Astrocyte (in vitro differentiated cells and primary cell): ENCODE results near the gene EDARADD. TPM values are rescaled to one million over a fixed set of nuclear protein-coding genes. Genes with fewer than 3 reads are reported as not detected.
"Not testable (repeated sequence)": the region's sequence is repeated elsewhere in the genome, so short reads cannot be mapped to it uniquely, and the experiment has no call there.

Experiments used
- DNase-seq: peaks from one replicate; pipeline ENCODE4 v3.0.0-alpha.2; 2010; ENCODE audit warnings: low read depth
- FAIRE-seq: peaks from 2 replicates; lab custom pipeline; 2011; peaks lifted over from hg19 to GRCh38; lab: Jason Lieb, UNC
- H2AFZ ChIP-seq: 2 replicates; pipeline ENCODE4 v1.6.0; 2012; ENCODE audit warnings: low read depth, low read length, inconsistent platforms
- H3K27ac ChIP-seq: 2 replicates; pipeline ENCODE4 v1.5.1; 2011; ENCODE audit warnings: low read depth, low read length, inconsistent platforms
- H3K27me3 ChIP-seq: 2 replicates; pipeline ENCODE4 v1.6.0; 2011; ENCODE audit warnings: low read length, inconsistent platforms; ENCODE audit not compliant: insufficient read depth
- H3K36me3 ChIP-seq: 2 replicates; pipeline ENCODE4 v1.5.1; 2011; ENCODE audit warnings: low read length, inconsistent platforms; ENCODE audit not compliant: insufficient read depth
- H3K4me1 ChIP-seq: 2 replicates; pipeline ENCODE4 v1.5.1; 2011; ENCODE audit warnings: low read length, inconsistent platforms; ENCODE audit not compliant: insufficient read depth
- H3K4me2 ChIP-seq: 2 replicates; pipeline ENCODE4 v1.6.0; 2012; ENCODE audit warnings: low read length, inconsistent platforms
- H3K4me3 ChIP-seq: 2 replicates; pipeline ENCODE4 v1.5.1; 2011; ENCODE audit warnings: low read depth, mild to moderate bottlenecking, low read length, inconsistent platforms; ENCODE audit not compliant: insufficient read depth
- H3K79me2 ChIP-seq: 2 replicates; pipeline ENCODE4 v1.6.0; 2012; ENCODE audit warnings: mild to moderate bottlenecking, low read length, inconsistent platforms; ENCODE audit not compliant: insufficient read depth
- H3K9ac ChIP-seq: 2 replicates; pipeline ENCODE4 v1.6.0; 2012; ENCODE audit warnings: mild to moderate bottlenecking, low read length, inconsistent platforms
- H3K9me3 ChIP-seq: 2 replicates; pipeline ENCODE4 v1.5.1; 2012; ENCODE audit warnings: low read depth, mild to moderate bottlenecking, low read length, inconsistent platforms; ENCODE audit not compliant: insufficient read depth
- H4K20me1 ChIP-seq: 2 replicates; pipeline ENCODE4 v1.6.0; 2012; ENCODE audit warnings: low read length, inconsistent platforms; ENCODE audit not compliant: insufficient read depth
- H3K27ac Mint-ChIP-seq: one replicate; pipeline ENCODE4 v1.8.0; 2021; ENCODE audit warnings: mild to moderate bottlenecking, mixed read lengths; ENCODE audit not compliant: unreplicated experiment
- H3K27me3 Mint-ChIP-seq: one replicate; pipeline ENCODE4 v1.8.0; 2021; ENCODE audit warnings: low read depth, mixed read lengths; ENCODE audit not compliant: unreplicated experiment
- H3K36me3 Mint-ChIP-seq: one replicate; pipeline ENCODE4 v1.8.0; 2021; ENCODE audit warnings: low read depth, mixed read lengths; ENCODE audit not compliant: unreplicated experiment
- H3K4me1 Mint-ChIP-seq: one replicate; pipeline ENCODE4 v1.8.0; 2021; ENCODE audit warnings: low read depth, mixed read lengths; ENCODE audit not compliant: unreplicated experiment
- H3K4me3 Mint-ChIP-seq: one replicate; pipeline ENCODE4 v1.8.0; 2021; ENCODE audit warnings: mild to moderate bottlenecking, moderate library complexity, mixed read lengths; ENCODE audit not compliant: unreplicated experiment
- H3K9me3 Mint-ChIP-seq: one replicate; pipeline ENCODE4 v1.8.0; 2021; ENCODE audit warnings: mild to moderate bottlenecking, mixed read lengths; ENCODE audit not compliant: unreplicated experiment
- EZH2 ChIP-seq: IDR thresholded peaks from 2 replicates; pipeline ENCODE4 v1.6.1; 2012; ENCODE audit warnings: mild to moderate bottlenecking, low read length, inconsistent platforms; ENCODE audit not compliant: insufficient read depth
- total RNA-seq: library from RNA; stranded (reverse); gene quantifications from 2 replicates; pipeline ENCODE4 v1.2.1, GENCODE V29; 2021
- TF ChIP-seq, protein P1 (sequence below): IDR thresholded peaks from 2 replicates; pipeline ENCODE4 v1.5.1; 2011; ENCODE audit warnings: low read depth, mild to moderate bottlenecking, inconsistent platforms, low read length, moderate library complexity; ENCODE audit not compliant: insufficient read depth

EDARADD gene
- total RNA-seq, 1 donor from 2014 or later: 0.98 TPM

DNA sequence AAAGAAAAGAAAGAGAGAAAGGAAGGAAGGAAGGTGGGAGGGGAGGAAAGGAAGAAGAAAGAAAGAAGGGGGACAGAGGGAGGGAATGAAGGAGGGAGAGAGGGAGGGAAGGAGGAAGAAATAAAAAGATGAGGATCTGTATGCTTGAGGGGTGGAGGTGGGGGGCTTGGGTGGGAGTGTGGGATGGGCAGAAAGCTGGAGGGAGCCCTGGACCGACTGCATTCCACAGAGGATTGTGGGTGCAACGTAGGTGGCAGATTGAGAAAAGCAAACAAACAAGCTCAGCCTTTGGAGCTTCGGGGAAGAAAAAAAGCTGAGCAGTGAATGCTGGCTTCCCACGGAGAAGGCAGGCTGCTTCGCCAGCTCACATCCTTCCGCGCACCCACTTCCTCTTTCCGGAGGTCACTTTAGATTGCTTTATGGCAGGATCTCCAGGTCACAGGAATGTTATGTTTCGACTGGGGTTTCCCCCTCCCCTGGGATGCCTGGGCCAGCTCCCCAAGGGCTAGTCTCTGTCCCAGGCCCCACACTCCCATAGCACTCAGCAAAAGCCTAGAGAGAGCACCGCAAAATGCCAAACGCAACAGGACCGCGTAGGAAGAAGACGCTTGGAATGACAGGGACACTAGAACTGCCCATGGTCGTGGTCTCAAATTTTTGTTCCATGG, 109.0 kb downstream of the EDARADD start:
- H3K9me3 Mint-ChIP-seq: no peaks in the 10 kb centered on the region
- Histone ChIP-seq H2AFZ (peak overlapping the region; percentile 82), H3K4me1 (peaks cover 13% of the 10 kb centered on the region), H4K20me1 (no peaks in the 10 kb centered on the region), H3K9ac (peak overlapping the region; percentile 52), H3K79me2 (no peaks in the 10 kb centered on the region), H3K4me2 (peak overlapping the region; percentile 83), H3K9me3 (no peaks in the 10 kb centered on the region), H3K27me3 (no peaks in the 10 kb centered on the region), H3K27ac (peak overlapping the region; percentile 39), H3K36me3 (no peaks in the 10 kb centered on the region), H3K4me3 (peak overlapping the region; percentile 41)
- H3K4me1 Mint-ChIP-seq: peaks cover 19% of the 10 kb centered on the region
- FAIRE-seq (no peak), DNase-seq (peak; percentile 75)
- no peaks in the 10 kb centered on the region for H3K36me3 Mint-ChIP-seq
- peak overlapping the region; percentile 93 for H3K27ac Mint-ChIP-seq
- H3K4me3 Mint-ChIP-seq: peak overlapping the region; percentile 8
- no peak for TF ChIP-seq EZH2
- TF ChIP-seq, protein P1, sequence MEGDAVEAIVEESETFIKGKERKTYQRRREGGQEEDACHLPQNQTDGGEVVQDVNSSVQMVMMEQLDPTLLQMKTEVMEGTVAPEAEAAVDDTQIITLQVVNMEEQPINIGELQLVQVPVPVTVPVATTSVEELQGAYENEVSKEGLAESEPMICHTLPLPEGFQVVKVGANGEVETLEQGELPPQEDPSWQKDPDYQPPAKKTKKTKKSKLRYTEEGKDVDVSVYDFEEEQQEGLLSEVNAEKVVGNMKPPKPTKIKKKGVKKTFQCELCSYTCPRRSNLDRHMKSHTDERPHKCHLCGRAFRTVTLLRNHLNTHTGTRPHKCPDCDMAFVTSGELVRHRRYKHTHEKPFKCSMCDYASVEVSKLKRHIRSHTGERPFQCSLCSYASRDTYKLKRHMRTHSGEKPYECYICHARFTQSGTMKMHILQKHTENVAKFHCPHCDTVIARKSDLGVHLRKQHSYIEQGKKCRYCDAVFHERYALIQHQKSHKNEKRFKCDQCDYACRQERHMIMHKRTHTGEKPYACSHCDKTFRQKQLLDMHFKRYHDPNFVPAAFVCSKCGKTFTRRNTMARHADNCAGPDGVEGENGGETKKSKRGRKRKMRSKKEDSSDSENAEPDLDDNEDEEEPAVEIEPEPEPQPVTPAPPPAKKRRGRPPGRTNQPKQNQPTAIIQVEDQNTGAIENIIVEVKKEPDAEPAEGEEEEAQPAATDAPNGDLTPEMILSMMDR: no peak
- H3K27me3 Mint-ChIP-seq: no peaks in the 10 kb centered on the region

DNA sequence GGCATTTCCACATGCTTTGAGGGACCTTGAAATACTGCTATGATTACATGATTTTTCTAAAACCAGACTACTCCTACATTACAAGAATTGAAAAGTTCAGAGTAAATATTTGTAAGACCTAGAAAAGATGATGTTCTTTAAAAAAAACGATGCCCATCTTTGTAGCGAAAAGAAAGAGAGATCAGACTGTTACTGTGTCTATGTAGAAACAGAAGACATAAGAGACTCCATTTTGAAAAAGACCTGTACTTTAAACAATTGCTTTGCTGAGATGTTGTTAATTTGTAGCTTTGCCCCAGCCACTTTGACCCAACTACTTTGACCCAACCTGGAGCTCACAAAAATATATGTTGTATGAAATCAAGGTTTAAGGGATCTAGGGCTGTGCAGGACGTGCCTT, 110.3 kb downstream of the EDARADD start:
- H3K4me1 Mint-ChIP-seq: peaks cover 19% of the 10 kb centered on the region
- not testable (repeated sequence) for FAIRE-seq, H2AFZ ChIP-seq, H3K27ac Mint-ChIP-seq, H3K4me3 Mint-ChIP-seq, H3K27ac ChIP-seq, H3K4me3 ChIP-seq, H3K36me3 Mint-ChIP-seq, H3K9ac ChIP-seq, H3K27me3 ChIP-seq, DNase-seq, H4K20me1 ChIP-seq, H3K27me3 Mint-ChIP-seq, H3K79me2 ChIP-seq, H3K9me3 Mint-ChIP-seq, H3K36me3 ChIP-seq, H3K9me3 ChIP-seq, H3K4me2 ChIP-seq
- peaks cover 13% of the 10 kb centered on the region for H3K4me1 ChIP-seq

DNA sequence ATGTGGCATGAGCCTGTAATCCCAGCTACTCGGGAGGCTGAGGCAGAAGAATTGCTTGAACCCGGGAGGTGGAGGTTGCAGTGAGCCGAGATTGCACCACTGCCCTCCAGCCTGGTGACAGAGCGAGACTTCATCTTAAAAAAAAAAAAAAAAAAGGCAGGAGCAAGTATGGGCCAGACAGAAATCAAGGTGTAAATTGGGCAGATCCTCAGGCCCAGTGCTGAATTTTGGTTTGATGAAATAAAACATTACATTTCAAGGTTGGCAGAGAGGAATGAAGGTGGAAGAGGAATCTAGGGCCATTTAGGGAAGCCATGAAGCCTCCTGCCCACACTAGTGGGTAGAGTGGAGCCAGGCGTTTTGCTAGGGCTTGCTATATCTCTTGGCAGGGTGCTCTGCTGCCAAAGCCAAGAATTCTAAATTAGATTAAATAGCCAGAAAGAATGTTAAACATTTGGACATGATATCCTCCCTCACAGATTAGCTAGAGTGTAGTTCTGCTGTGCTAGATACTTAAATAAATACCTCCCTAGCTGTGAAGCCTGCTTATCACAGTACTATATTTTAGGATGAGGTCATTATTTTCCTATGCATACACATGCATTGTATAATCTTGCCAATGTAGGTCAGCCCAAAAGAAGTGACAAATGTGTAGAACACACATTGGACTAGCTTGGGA, 113.1 kb downstream of the EDARADD start:
- Histone ChIP-seq H3K36me3 (no peaks in the 10 kb centered on the region), H3K79me2 (no peaks in the 10 kb centered on the region), H3K27me3 (peaks cover 3% of the 10 kb centered on the region), H3K9ac (no peak overlapping the region), H2AFZ (no peak overlapping the region), H3K9me3 (no peaks in the 10 kb centered on the region), H3K4me2 (no peak overlapping the region), H3K4me3 (no peak overlapping the region), H4K20me1 (no peaks in the 10 kb centered on the region), H3K4me1 (peaks cover 13% of the 10 kb centered on the region), H3K27ac (no peak overlapping the region)
- H3K36me3 Mint-ChIP-seq: no peaks in the 10 kb centered on the region
- TF ChIP-seq, protein P1: no peak
- TF ChIP-seq EZH2: no peak
- H3K4me3 Mint-ChIP-seq: no peak overlapping the region
- H3K4me1 Mint-ChIP-seq: peaks cover 19% of the 10 kb centered on the region
- FAIRE-seq: no peak
- peak; percentile 71 for DNase-seq
- no peaks in the 10 kb centered on the region for H3K27me3 Mint-ChIP-seq
- no peaks in the 10 kb centered on the region for H3K9me3 Mint-ChIP-seq
- no peak overlapping the region for H3K27ac Mint-ChIP-seq
